Esophagus squamous epithelium (tissue), 4 donors: ENCODE data around the gene FAHD2A.

Source experiments
- CTCF ChIP-seq, 6 experiments: fragments of 450-650 bp in 4 of 6; fragments of 200-600 bp in 2 of 6; sonication (generic) in 2 of 6; IDR thresholded peaks; one replicate each; pipeline ENCODE4 v1.5.1; 2016 to 2019; ENCODE audit warnings: antibody characterized with exemption in 6 of 6, mild to moderate bottlenecking in 4 of 6, moderate library complexity in 4 of 6
- POLR2A ChIP-seq, 4 donors: fragments of 450-650 bp; IDR thresholded peaks; one replicate each; pipeline ENCODE4 v1.6.1; 2017; ENCODE audit warnings: antibody characterized with exemption in 4 of 4, mild to moderate bottlenecking in 4 of 4, moderate library complexity in 3 of 4

DNA sequence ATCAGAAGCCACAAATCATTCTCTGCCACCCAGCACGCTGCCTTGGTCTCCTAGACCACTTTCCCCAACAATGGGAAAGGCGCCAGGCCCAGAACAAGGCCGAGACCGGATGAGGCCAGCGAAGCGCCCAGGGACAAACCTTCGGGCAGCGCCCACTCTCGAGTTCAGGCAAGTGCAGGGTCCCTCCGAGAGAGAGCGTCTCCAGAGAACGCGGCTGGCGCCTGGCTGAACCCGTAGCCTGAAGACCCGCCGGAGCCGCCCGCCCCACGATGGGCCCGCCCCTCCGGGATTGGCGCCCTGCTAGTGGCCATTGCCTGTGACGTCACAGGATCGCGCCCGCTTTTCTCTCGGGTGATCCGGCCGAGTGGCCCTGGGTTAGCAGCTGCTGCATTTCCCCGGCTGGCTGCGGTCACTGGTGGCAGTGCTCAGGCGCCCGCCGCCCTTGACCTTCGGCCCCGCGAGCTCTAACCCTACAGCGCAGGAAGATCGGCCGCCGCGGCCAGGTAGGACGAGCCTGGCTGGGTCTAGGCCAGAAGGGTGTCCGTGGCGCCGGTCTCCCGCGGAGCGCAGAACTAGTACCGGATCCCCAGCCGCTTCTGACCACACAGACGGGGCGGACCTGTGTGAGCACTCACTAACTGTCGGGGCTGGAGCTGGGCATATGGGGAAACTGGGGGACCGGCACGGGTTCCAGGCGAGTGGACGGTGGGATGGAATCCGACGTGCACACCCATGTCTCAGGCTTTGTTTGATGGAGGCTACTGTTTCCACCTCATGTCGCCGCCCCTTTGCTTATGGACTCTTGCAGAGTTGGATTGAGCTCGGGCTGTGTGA, at the start of gene FAHD2A:
- TF ChIP-seq CTCF (IDR thresholded peaks at IDR 0.05): peak in 2 of 6 experiments; percentile 4 to 21
- peak in 2 of 4 donors; percentile 68 to 78 for TF ChIP-seq POLR2A (IDR thresholded peaks at IDR 0.05)
